CD8-positive, alpha-beta memory T cell (primary cell): Measurements from ENCODE around the gene MCTP2. TPM values are rescaled to one million over a fixed set of nuclear protein-coding genes. Genes with fewer than 3 reads are reported as not detected.

Experiments
- CTCF ChIA-PET: fragments of 350-600 bp; sonication (Branson Sonifier 250); formaldehyde crosslinking; loops from one replicate; lab custom pipeline; 2021; ENCODE audit warnings: antibody characterized with exemption; lab: Charles Lee
- POLR2A ChIA-PET: fragments of 350-600 bp; sonication (Branson Sonifier 250); formaldehyde crosslinking; loops from one replicate; lab custom pipeline; 2021; ENCODE audit warnings: antibody characterized with exemption; lab: Charles Lee
- DNase-seq, 5 donors: peaks; one replicate each; pipeline versions ENCODE4 v3.0.0 to v3.0.0-alpha.2; 2020 to 2022; ENCODE audit warnings: mixed read lengths in 1 of 5
- H3K27ac ChIP-seq: one replicate; pipeline ENCODE4 v1.7.0; 2013; ENCODE audit warnings: low read depth, mild to moderate bottlenecking, low read length, moderate library complexity
- H3K27me3 ChIP-seq: 2 replicates; pipeline ENCODE4 v1.7.0; 2013; ENCODE audit warnings: low read length, mild to moderate bottlenecking; ENCODE audit not compliant: insufficient read depth, poor library complexity, severe bottlenecking
- H3K36me3 ChIP-seq: 2 replicates; pipeline ENCODE4 v1.7.0; 2013; ENCODE audit warnings: mild to moderate bottlenecking, low read length, moderate library complexity; ENCODE audit not compliant: insufficient read depth
- H3K4me1 ChIP-seq: 2 replicates; pipeline ENCODE4 v1.7.0; 2013; ENCODE audit warnings: mild to moderate bottlenecking, low read length, moderate library complexity; ENCODE audit not compliant: insufficient read depth
- H3K4me3 ChIP-seq: 2 replicates; pipeline ENCODE4 v1.7.0; 2013; ENCODE audit warnings: mild to moderate bottlenecking, low read length
- H3K9me3 ChIP-seq: 2 replicates; pipeline ENCODE4 v1.7.0; 2013; ENCODE audit warnings: mild to moderate bottlenecking, low read length
- H3K27ac Mint-ChIP-seq, 8 donors: one replicate each; pipeline ENCODE4 v1.8.0; 2020 to 2021; ENCODE audit warnings: mixed read lengths in 8 of 8, mild to moderate bottlenecking in 6 of 8, inconsistent platforms in 3 of 8, moderate library complexity in 3 of 8
- H3K27me3 Mint-ChIP-seq, 2 donors: one replicate each; pipeline ENCODE4 v1.8.0; 2020 to 2021; ENCODE audit warnings: mixed read lengths in 2 of 2, mild to moderate bottlenecking in 1 of 2, moderate library complexity in 1 of 2
- H3K36me3 Mint-ChIP-seq, 3 donors: one replicate each; pipeline ENCODE4 v1.8.0; 2020 to 2021; ENCODE audit warnings: mixed read lengths in 3 of 3, inconsistent platforms in 1 of 3, mild to moderate bottlenecking in 1 of 3
- H3K4me1 Mint-ChIP-seq, 3 donors: one replicate each; pipeline ENCODE4 v1.8.0; 2020 to 2021; ENCODE audit warnings: mixed read lengths in 3 of 3, inconsistent platforms in 1 of 3, mild to moderate bottlenecking in 1 of 3
- H3K4me3 Mint-ChIP-seq, 7 donors: one replicate each; pipeline ENCODE4 v1.8.0; 2020 to 2021; ENCODE audit warnings: mixed read lengths in 7 of 7, mild to moderate bottlenecking in 6 of 7, moderate library complexity in 4 of 7, inconsistent platforms in 2 of 7
- H3K9me3 Mint-ChIP-seq, 5 donors: one replicate each; pipeline ENCODE4 v1.8.0; 2020 to 2022; ENCODE audit warnings: mixed read lengths in 5 of 5, mild to moderate bottlenecking in 3 of 5, moderate library complexity in 2 of 5, inconsistent platforms in 1 of 5
- polyA plus RNA-seq: library from polyadenylated mRNA; unstranded; fragments of 300-500 nt; fragmentation: Illumina TruSeq; gene quantifications from one replicate; pipeline ENCODE4 v1.2.3, GENCODE V29; 2021
- total RNA-seq, 2 experiments: library from RNA; stranded (reverse); gene quantifications; one replicate each; pipeline ENCODE4 v1.2.3, GENCODE V29; 2021

The MCTP2 gene
- total and polyA plus RNA-seq, 3 experiments from 2014 or later: 13.6 to 17.0 (median 16.5) TPM

DNA sequence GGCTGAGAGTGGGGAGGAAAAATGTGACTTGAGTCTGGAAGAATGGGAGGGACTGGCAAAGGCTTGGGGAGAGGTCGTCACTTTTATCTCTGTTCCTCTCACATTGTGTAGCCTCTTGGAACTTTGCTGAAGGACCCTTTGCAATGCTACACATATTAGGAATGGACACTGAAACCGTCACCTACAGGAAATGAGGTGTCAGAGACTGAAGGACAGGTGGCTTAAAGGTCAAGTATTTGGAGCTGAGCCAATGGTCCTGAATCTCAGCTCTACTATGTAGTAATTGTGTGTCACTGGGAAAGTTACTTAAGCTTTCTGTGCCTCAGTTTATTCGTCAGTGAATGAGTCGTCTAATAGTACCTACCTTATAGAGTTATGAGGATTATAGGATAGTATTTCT, 14.7 kb downstream of the MCTP2 start:
- CTCF ChIA-PET: interaction anchor here (2.3 kb wide), 1 partner anchor 15 kb away, joined by 10 read pairs; the partner anchor contains the start of gene MCTP2
- H3K27me3 Mint-ChIP-seq: no peaks in the 10 kb centered on the region
- H3K4me3 Mint-ChIP-seq: no peak overlapping the region
- no peaks in the 10 kb centered on the region for H3K4me1 ChIP-seq
- H3K4me3 ChIP-seq: no peak overlapping the region
- POLR2A ChIA-PET: no interaction called here
- no peak overlapping the region for H3K27ac ChIP-seq
- H3K9me3 ChIP-seq: no peaks in the 10 kb centered on the region
- H3K36me3 ChIP-seq: no peaks in the 10 kb centered on the region
- peaks cover 0 to 4% (median 3%) of the 10 kb centered on the region in 3 donors for H3K36me3 Mint-ChIP-seq
- no peak for DNase-seq
- H3K27me3 ChIP-seq: no peaks in the 10 kb centered on the region
- no peaks in the 10 kb centered on the region for H3K9me3 Mint-ChIP-seq
- peaks cover 35 to 58% (median 38%) of the 10 kb centered on the region in 3 donors for H3K4me1 Mint-ChIP-seq
- peak overlapping the region in 1 of 8 donors; percentile 38 for H3K27ac Mint-ChIP-seq

- H3K4me3 Mint-ChIP-seq: no peak overlapping the region
- Histone ChIP-seq H3K9me3 (no peaks in the 10 kb centered on the region), H3K4me3 (no peak overlapping the region), H3K27ac (no peak overlapping the region), H3K36me3 (no peaks in the 10 kb centered on the region), H3K27me3 (no peaks in the 10 kb centered on the region), H3K4me1 (peaks cover 2% of the 10 kb centered on the region)
- ChIA-PET POLR2A (no interaction called here), CTCF (interaction anchor here (2.3 kb wide), 1 partner anchor 17 kb away, joined by 10 read pairs; the partner anchor contains the start of gene MCTP2)
- H3K9me3 Mint-ChIP-seq: no peaks in the 10 kb centered on the region
- H3K27ac Mint-ChIP-seq: peak overlapping the region in 2 of 8 donors; percentile 4 to 7
- no peak for DNase-seq
- H3K36me3 Mint-ChIP-seq: peaks cover 0 to 7% (median 3%) of the 10 kb centered on the region in 3 donors
- peaks cover 37 to 57% (median 41%) of the 10 kb centered on the region in 3 donors for H3K4me1 Mint-ChIP-seq
- no peaks in the 10 kb centered on the region for H3K27me3 Mint-ChIP-seq
Observed at GRCh38 chr15:94247789-94248638, 16.7 kb downstream of the MCTP2 start.

GRCh38 chr15:94250801-94251200, 19.4 kb downstream of the MCTP2 start:
- Mint-ChIP-seq H3K27me3 (no peaks in the 10 kb centered on the region), H3K36me3 (peaks cover 0 to 8% (median 3%) of the 10 kb centered on the region in 3 donors), H3K27ac (peak overlapping the region in 1 of 8 donors; percentile 61), H3K9me3 (no peaks in the 10 kb centered on the region), H3K4me1 (peaks cover 52 to 74% (median 57%) of the 10 kb centered on the region in 3 donors), H3K4me3 (no peak overlapping the region)
- H3K36me3 ChIP-seq: no peaks in the 10 kb centered on the region
- ChIA-PET CTCF (interaction anchor here (2.4 kb wide), 1 partner anchor 73 kb away, joined by 5 read pairs; no protein-coding TSS in a partner anchor), POLR2A (no interaction called here)
- H3K4me1 ChIP-seq: peaks cover 9% of the 10 kb centered on the region
- no peaks in the 10 kb centered on the region for H3K27me3 ChIP-seq
- no peak overlapping the region for H3K4me3 ChIP-seq
- H3K9me3 ChIP-seq: no peaks in the 10 kb centered on the region
- no peak overlapping the region for H3K27ac ChIP-seq
- no peak for DNase-seq

- H3K27ac ChIP-seq: no peak overlapping the region
- ChIA-PET CTCF (interaction anchor here (2.4 kb wide), 1 partner anchor 72 kb away, joined by 5 read pairs; no protein-coding TSS in a partner anchor), POLR2A (no interaction called here)
- Mint-ChIP-seq H3K4me1 (peaks cover 47 to 75% (median 62%) of the 10 kb centered on the region in 3 donors), H3K4me3 (no peak overlapping the region), H3K27me3 (no peaks in the 10 kb centered on the region), H3K27ac (no peak overlapping the region), H3K36me3 (peaks cover 0 to 7% (median 3%) of the 10 kb centered on the region in 3 donors), H3K9me3 (no peaks in the 10 kb centered on the region)
- no peak overlapping the region for H3K4me3 ChIP-seq
- H3K9me3 ChIP-seq: no peaks in the 10 kb centered on the region
- no peaks in the 10 kb centered on the region for H3K36me3 ChIP-seq
- DNase-seq: no peak
- no peaks in the 10 kb centered on the region for H3K27me3 ChIP-seq
- H3K4me1 ChIP-seq: peaks cover 9% of the 10 kb centered on the region
Observed at GRCh38 chr15:94252223-94252766, 20.9 kb downstream of the MCTP2 start.

- Mint-ChIP-seq H3K27me3 (no peaks in the 10 kb centered on the region), H3K4me1 (peaks cover 43 to 68% (median 62%) of the 10 kb centered on the region in 3 donors), H3K36me3 (peaks cover 0 to 7% (median 3%) of the 10 kb centered on the region in 3 donors), H3K4me3 (peak overlapping the region in 4 of 7 donors; percentile 2 to 70 (median 45)), H3K9me3 (no peaks in the 10 kb centered on the region), H3K27ac (peak overlapping the region in 5 of 8 donors; percentile 2 to 42 (median 6))
- H3K36me3 ChIP-seq: no peaks in the 10 kb centered on the region
- no peaks in the 10 kb centered on the region for H3K9me3 ChIP-seq
- DNase-seq: no peak
- H3K27ac ChIP-seq: no peak overlapping the region
- no peaks in the 10 kb centered on the region for H3K27me3 ChIP-seq
- CTCF ChIA-PET: no interaction called here
- POLR2A ChIA-PET: no interaction called here
- H3K4me1 ChIP-seq: peaks cover 9% of the 10 kb centered on the region
- no peak overlapping the region for H3K4me3 ChIP-seq
Observed at GRCh38 chr15:94252906-94253491, 21.6 kb downstream of the MCTP2 start.

DNA sequence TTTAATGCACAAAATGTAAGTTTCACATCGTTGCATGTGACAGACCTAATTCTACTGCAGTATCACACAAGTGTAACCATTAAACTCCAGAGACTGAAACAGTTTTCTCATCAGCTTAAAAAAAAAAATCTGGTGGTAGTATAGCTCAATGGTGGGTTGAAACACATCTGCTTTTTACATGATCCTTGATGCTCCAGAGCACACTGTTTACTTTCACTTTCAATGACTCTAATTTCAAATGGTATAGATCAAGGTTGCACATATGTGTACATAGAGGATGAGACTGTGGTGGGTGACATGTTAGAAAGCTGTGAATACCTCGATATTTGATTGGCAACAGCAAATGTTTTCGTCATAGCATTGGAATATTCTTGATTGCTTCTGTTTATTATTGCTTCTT, 22.4 kb downstream of the MCTP2 start:
- H3K4me3 Mint-ChIP-seq: peak overlapping the region in 5 of 7 donors; percentile 23 to 70 (median 41)
- CTCF ChIA-PET: no interaction called here
- H3K4me1 Mint-ChIP-seq: peaks cover 45 to 68% (median 65%) of the 10 kb centered on the region in 3 donors
- POLR2A ChIA-PET: interaction anchor here (0.7 kb wide), 1 partner anchor 23 kb away, joined by 4 read pairs; no protein-coding TSS in a partner anchor
- H3K4me3 ChIP-seq: no peak overlapping the region
- no peaks in the 10 kb centered on the region for H3K36me3 ChIP-seq
- no peaks in the 10 kb centered on the region for H3K9me3 ChIP-seq
- peak overlapping the region in 4 of 8 donors; percentile 3 to 74 (median 20) for H3K27ac Mint-ChIP-seq
- no peaks in the 10 kb centered on the region for H3K27me3 Mint-ChIP-seq
- H3K27me3 ChIP-seq: no peaks in the 10 kb centered on the region
- H3K27ac ChIP-seq: no peak overlapping the region
- no peak for DNase-seq
- no peaks in the 10 kb centered on the region for H3K9me3 Mint-ChIP-seq
- peaks cover 0 to 7% (median 0%) of the 10 kb centered on the region in 3 donors for H3K36me3 Mint-ChIP-seq
- peaks cover 9% of the 10 kb centered on the region for H3K4me1 ChIP-seq

DNA sequence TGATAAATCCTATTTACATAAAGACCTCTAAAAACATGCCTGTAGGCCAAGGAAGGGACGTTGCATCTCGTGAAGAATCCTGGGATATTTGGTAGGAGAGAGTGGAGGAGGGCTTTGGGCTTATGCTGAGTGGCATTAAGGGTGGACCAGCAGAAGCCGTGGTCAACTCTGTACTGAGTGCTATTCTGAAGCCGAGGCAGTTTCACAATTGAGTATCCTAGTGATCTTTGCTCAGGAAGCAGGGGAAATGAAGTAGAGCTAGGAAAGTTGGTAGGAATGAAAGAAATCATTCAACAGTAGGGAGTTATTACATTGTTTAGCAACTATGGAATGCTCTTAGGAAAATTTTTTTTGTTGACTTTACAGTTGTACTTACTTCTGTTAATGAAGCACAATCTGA, 24.2 kb downstream of the MCTP2 start:
- no peak for DNase-seq
- H3K27ac ChIP-seq: no peak overlapping the region
- peaks cover 9% of the 10 kb centered on the region for H3K4me1 ChIP-seq
- H3K9me3 Mint-ChIP-seq: no peaks in the 10 kb centered on the region
- H3K4me3 ChIP-seq: no peak overlapping the region
- H3K36me3 Mint-ChIP-seq: peaks cover under 1 to 6% (median 1%) of the 10 kb centered on the region in 3 donors
- no peaks in the 10 kb centered on the region for H3K36me3 ChIP-seq
- POLR2A ChIA-PET: no interaction called here
- H3K4me3 Mint-ChIP-seq: no peak overlapping the region
- no peaks in the 10 kb centered on the region for H3K9me3 ChIP-seq
- H3K27ac Mint-ChIP-seq: no peak overlapping the region
- H3K27me3 ChIP-seq: no peaks in the 10 kb centered on the region
- CTCF ChIA-PET: no interaction called here
- H3K4me1 Mint-ChIP-seq: peaks cover 57 to 75% (median 69%) of the 10 kb centered on the region in 3 donors
- no peaks in the 10 kb centered on the region for H3K27me3 Mint-ChIP-seq
